Body of pancreas (tissue), 4 donors: ENCODE measurements around the gene RDH13. TPM values are rescaled to one million over a fixed set of nuclear protein-coding genes. Genes with fewer than 3 reads are reported as not detected.
"Not testable (repeated sequence)": the region's sequence is repeated elsewhere in the genome, so short reads cannot be mapped to it uniquely, and the experiment has no call there.

Experiments
- ATAC-seq: fragments of 150-250 bp; one replicate; pipeline ENCODE4 v1.9.1; 2016
- DNase-seq, 4 donors: peaks; one replicate each; pipeline ENCODE4 v3.0.0-alpha.2; 2019
- H3K27ac ChIP-seq, 4 donors: fragments of 200-600 bp; sonication (generic); 1 replicate in 3 of 4; 2 replicates in 1 of 4; pipeline versions ENCODE4 v1.5.1 to v1.6.1; 2016 to 2019; ENCODE audit warnings: mild to moderate bottlenecking in 1 of 4, mixed read lengths in 1 of 4, moderate library complexity in 1 of 4
- H3K27me3 ChIP-seq, 2 donors: fragments of 200-600 bp; sonication (generic); one replicate each; pipeline ENCODE4 v1.6.0; 2016; ENCODE audit warnings: mild to moderate bottlenecking in 1 of 2
- H3K36me3 ChIP-seq, 2 donors: fragments of 200-600 bp; sonication (generic); replicated peaks in 1 of 2; 2 replicates each; pipeline ENCODE4 v1.5.1; 2016; ENCODE audit warnings: low read depth in 2 of 2; ENCODE audit not compliant: insufficient read depth in 1 of 2
- H3K4me1 ChIP-seq: fragments of 200-600 bp; sonication (generic); one replicate; pipeline ENCODE4 v1.6.0; 2016
- H3K4me3 ChIP-seq, 2 donors: fragments of 200-600 bp; sonication (generic); 1 replicate in 1 of 2; 2 replicates in 1 of 2; pipeline ENCODE4 v1.5.1; 2016 to 2019
- H3K9me3 ChIP-seq, 3 donors: fragments of 200-600 bp; sonication (generic); 1 replicate in 2 of 3; 2 replicates in 1 of 3; pipeline ENCODE4 v1.5.1; 2016
- POLR2A ChIP-seq, 3 donors: fragments of 450-650 bp; IDR thresholded peaks; one replicate each; pipeline ENCODE4 v1.6.1; 2016; ENCODE audit warnings: antibody characterized with exemption in 3 of 3, mild to moderate bottlenecking in 2 of 3
- WGBS, 2 donors: methylation state at CpG; one replicate each; pipeline ENCODE4 v1.1.5; 2017; 5-methylcytosine and 5-hydroxymethylcytosine counted together
- intact Hi-C: fragments of 100-400 bp; cut with DNase I; formaldehyde crosslinking; loops from one replicate; pipeline ENCODE4 v1.15.1; 2023
- total RNA-seq, 2 donors: library from RNA; depleted of rRNA; stranded (reverse); fragments of >200 nt; gene quantifications; one replicate each; pipeline ENCODE4 v1.1.0, GENCODE V29; 2016
- TF ChIP-seq, protein P1 (sequence below), 7 experiments: fragments of 450-650 bp in 4 of 7; fragments of 200-600 bp in 3 of 7; sonication (generic) in 3 of 7; IDR thresholded peaks; one replicate each; pipeline ENCODE4 v1.5.1; 2016 to 2019; ENCODE audit warnings: antibody characterized with exemption in 7 of 7

The RDH13 gene
- total RNA-seq, 2 donors from 2014 or later, result 18.4 to 20.4 TPM

DNA sequence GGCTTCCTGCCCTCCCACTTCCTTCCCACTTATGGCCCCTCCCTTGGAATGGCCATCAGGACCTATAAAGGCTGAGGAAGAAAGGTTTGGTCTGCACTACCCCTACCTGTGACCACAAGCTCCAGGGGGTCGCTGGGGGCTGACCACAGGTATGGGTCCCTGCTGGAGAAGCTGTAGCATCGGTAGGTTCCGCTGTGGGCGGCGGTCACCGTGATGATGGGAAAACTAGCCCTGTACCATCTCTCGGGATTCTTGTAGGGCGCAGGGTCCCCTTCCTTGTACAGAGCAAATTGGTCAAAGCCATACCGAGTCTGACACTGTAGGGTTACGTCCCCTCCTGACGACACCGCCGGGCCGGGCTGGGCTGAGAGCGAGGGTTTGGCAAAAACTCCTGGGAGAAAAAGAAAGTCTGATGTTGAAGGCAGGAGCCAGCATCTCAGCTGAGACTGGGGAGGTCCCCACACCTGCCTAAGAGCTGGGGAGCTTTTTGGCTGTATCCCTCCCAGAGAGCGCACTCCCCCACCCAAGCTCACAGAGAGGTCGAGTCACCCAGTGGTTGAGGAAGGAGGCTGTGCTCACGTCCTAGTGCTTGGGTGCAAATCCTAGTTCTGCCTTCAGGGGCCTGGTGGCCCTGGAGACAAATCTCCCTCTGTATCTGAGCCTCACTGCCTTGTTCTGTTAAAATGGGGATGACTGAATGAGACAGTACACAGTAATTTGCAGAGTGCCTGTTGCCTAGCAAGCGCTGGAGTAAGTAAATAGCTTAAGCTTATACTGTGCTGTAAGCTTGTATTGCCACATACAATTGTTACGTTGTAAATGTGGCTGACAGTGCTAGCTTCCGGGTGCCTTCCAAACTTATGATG is 35.2 kb downstream of the RDH13 start:
- Histone ChIP-seq H3K27me3 (no peaks in the 10 kb centered on the region), H3K4me1 (no peaks in the 10 kb centered on the region), H3K27ac (no peak overlapping the region), H3K9me3 (no peaks in the 10 kb centered on the region), H3K36me3 (no peaks in the 10 kb centered on the region), H3K4me3 (no peak overlapping the region)
- TF ChIP-seq POLR2A (IDR thresholded peaks at IDR 0.05), result no peak
- TF ChIP-seq, protein P1, sequence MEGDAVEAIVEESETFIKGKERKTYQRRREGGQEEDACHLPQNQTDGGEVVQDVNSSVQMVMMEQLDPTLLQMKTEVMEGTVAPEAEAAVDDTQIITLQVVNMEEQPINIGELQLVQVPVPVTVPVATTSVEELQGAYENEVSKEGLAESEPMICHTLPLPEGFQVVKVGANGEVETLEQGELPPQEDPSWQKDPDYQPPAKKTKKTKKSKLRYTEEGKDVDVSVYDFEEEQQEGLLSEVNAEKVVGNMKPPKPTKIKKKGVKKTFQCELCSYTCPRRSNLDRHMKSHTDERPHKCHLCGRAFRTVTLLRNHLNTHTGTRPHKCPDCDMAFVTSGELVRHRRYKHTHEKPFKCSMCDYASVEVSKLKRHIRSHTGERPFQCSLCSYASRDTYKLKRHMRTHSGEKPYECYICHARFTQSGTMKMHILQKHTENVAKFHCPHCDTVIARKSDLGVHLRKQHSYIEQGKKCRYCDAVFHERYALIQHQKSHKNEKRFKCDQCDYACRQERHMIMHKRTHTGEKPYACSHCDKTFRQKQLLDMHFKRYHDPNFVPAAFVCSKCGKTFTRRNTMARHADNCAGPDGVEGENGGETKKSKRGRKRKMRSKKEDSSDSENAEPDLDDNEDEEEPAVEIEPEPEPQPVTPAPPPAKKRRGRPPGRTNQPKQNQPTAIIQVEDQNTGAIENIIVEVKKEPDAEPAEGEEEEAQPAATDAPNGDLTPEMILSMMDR (IDR thresholded peaks at IDR 0.05), result no peak
- WGBS, 2 donors, result 72 to 73% methylated on average over 13 to 21 of the region's 21 CpGs
- intact Hi-C loops, result no loop called here
- DNase-seq (no peak), ATAC-seq (no peak)

DNA sequence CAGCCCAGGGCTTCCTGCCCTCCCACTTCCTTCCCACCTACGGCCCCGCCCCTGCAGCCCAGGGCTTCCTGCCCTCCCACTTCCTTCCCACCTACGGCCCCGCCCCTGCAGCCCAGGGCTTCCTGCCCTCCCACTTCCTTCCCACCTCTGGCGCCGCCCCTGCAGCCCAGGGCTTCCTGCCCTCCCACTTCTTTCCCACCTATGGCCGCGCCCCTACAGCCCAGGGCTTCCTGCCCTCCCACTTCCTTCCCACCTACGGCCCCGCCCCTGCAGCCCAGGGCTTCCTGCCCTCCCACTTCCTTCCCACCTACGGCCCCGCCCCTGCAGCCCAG is 35.8 kb downstream of the RDH13 start:
- ATAC-seq, intact Hi-C loops, H3K4me3 ChIP-seq, H3K27me3 ChIP-seq, H3K27ac ChIP-seq, DNase-seq, H3K36me3 ChIP-seq, H3K4me1 ChIP-seq, H3K9me3 ChIP-seq: not testable (repeated sequence)
- no CpG with 5 or more reads among the region's 12 CpGs for WGBS, 2 donors

DNA sequence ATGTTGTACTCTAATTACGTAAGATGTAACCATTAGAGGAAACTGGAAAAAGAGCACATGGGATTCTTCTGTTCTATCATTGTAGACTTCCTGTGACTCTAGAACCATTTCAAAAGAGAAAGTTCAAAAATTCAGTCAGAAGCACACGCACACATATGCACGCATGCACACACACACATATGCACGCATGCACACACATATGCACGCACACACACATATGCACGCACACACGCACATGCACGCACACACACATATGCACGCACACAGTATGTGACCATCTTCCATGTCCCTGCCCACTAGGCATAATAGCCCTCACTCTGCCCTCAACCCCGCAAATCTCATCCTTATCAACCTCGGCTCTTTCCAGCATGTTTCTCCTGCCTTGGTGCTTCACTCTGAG is 38.8 kb downstream of the RDH13 start:
- ATAC-seq, result no peak
- TF ChIP-seq, protein P1 (IDR thresholded peaks at IDR 0.05), result no peak
- no peak for TF ChIP-seq POLR2A (IDR thresholded peaks at IDR 0.05)
- intact Hi-C loops, result no loop called here
- Histone ChIP-seq H3K4me3 (no peak overlapping the region), H3K36me3 (no peaks in the 10 kb centered on the region), H3K27me3 (no peaks in the 10 kb centered on the region), H3K4me1 (no peaks in the 10 kb centered on the region), H3K27ac (no peak overlapping the region), H3K9me3 (peaks cover 0 to 3% (median 0%) of the 10 kb centered on the region in 3 donors)
- 63 to 68% methylated on average over 11 of the region's 11 CpGs for WGBS, 2 donors
- no peak for DNase-seq

DNA sequence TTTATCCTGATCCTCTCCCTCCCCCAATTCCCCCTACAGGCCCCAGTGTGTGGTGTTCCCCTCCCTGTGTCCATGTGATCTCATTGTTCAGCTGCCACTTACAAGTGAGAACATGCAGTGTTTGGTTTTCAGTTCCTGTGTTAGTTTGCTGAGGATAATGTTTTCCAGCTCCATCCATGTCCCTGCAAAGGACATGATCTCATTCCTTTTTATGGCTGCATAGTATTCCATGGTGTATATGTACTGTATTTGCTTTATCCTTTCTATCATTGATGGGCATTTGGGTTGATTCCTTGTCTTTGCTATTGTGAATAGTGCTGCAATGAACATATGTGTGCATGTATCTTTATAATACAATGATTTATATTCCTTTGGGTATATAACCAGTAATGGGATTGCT is 42.6 kb downstream of the RDH13 start:
- H3K4me3 ChIP-seq, H3K9me3 ChIP-seq, H3K27me3 ChIP-seq, H3K36me3 ChIP-seq, ATAC-seq, DNase-seq, intact Hi-C loops, H3K27ac ChIP-seq, H3K4me1 ChIP-seq: not testable (repeated sequence)

DNA sequence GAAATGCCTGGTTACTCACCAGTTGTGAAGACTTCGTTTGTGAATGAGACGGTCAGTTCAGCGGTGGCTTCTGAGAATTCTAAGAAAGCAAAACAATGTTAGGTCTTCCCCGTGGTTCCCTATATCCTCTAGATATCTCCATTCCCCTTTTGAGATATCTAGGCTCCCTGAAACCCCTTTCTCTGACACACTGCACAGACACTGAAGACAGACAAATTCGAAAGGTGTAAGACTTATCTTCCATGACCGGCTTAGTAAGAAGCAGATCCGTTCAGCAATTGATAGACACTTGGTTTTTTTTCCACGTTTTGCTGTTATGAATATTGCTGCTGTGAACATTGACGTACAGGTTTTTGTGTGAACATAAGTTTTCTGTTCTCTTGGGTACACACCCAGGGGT is 44.3 kb downstream of the RDH13 start:
- Histone ChIP-seq H3K27me3 (no peaks in the 10 kb centered on the region), H3K9me3 (peaks cover 0 to 3% (median 0%) of the 10 kb centered on the region in 3 donors), H3K4me3 (no peak overlapping the region), H3K36me3 (no peaks in the 10 kb centered on the region), H3K27ac (no peak overlapping the region), H3K4me1 (no peaks in the 10 kb centered on the region)
- no peak for DNase-seq
- TF ChIP-seq, protein P1 (IDR thresholded peaks at IDR 0.05), result no peak
- TF ChIP-seq POLR2A (IDR thresholded peaks at IDR 0.05), result no peak
- intact Hi-C loops, result no loop called here
- WGBS, 2 donors, result 71 to 74% methylated on average over 9 of the region's 9 CpGs
- ATAC-seq, result no peak

DNA sequence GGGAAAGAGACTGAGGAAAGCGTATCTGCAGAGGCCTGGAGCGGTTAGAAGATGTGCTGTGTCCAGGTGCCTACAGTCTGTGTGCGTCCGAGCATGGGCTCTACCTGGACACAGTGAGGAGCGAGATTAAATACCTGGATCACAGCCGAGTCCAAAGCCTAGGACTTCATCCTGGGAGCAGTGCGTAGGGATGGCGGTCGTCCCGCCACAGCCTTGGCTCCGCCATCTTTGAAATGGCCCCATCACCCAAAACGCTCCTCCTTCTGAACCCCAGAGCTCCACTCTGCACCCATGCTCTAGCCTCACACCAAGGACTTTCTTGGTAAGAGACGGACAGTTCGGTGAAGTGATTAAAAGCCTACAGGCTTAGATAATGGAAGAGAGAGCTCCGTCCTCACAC is 44.7 kb downstream of the RDH13 start:
- TF ChIP-seq POLR2A (IDR thresholded peaks at IDR 0.05), result no peak
- TF ChIP-seq, protein P1 (IDR thresholded peaks at IDR 0.05), result no peak
- ATAC-seq, result no peak
- Histone ChIP-seq H3K4me3 (no peak overlapping the region), H3K36me3 (no peaks in the 10 kb centered on the region), H3K27ac (no peak overlapping the region), H3K9me3 (peaks cover 0 to 3% (median 0%) of the 10 kb centered on the region in 3 donors), H3K27me3 (no peaks in the 10 kb centered on the region), H3K4me1 (no peaks in the 10 kb centered on the region)
- intact Hi-C loops, result no loop called here
- DNase-seq, result no peak
- 85 to 86% methylated on average over 15 of the region's 15 CpGs for WGBS, 2 donors
